Transverse colon (tissue), 4 donors: ENCODE measurements around the gene FAIM2. TPM values are rescaled to one million over a fixed set of nuclear protein-coding genes. Genes with fewer than 3 reads are reported as not detected.

ENCODE experiments used
- DNase-seq: peaks from one replicate; pipeline ENCODE4 v3.0.0-alpha.2; 2019
- H3K27ac ChIP-seq, 4 donors: fragments of 200-600 bp; sonication (generic); 2 replicates each; pipeline ENCODE4 v1.5.1; 2016 to 2018; ENCODE audit warnings: inconsistent platforms in 4 of 4
- H3K27me3 ChIP-seq: fragments of 200-600 bp; sonication (generic); 2 replicates; pipeline ENCODE4 v1.5.1; 2017; ENCODE audit warnings: inconsistent platforms
- H3K36me3 ChIP-seq, 4 donors: fragments of 200-600 bp; sonication (generic); 2 replicates each; pipeline ENCODE4 v1.5.1; 2017 to 2019; ENCODE audit warnings: inconsistent platforms in 4 of 4
- H3K4me1 ChIP-seq, 4 donors: fragments of 200-600 bp; sonication (generic); 2 replicates each; pipeline ENCODE4 v1.5.1; 2017 to 2020; ENCODE audit warnings: inconsistent platforms in 4 of 4
- H3K4me3 ChIP-seq, 4 donors: fragments of 200-600 bp; sonication (generic); 1 replicate in 1 of 4; 2 replicates in 3 of 4; pipeline versions ENCODE4 v1.5.1 to v1.6.1; 2017 to 2019; ENCODE audit warnings: inconsistent platforms in 4 of 4
- H3K9me3 ChIP-seq, 2 donors: fragments of 200-600 bp; sonication (generic); 2 replicates each; pipeline ENCODE4 v1.5.1; 2017 to 2019; ENCODE audit warnings: inconsistent platforms in 2 of 2
- EP300 ChIP-seq: sonication (generic); formaldehyde crosslinking; IDR thresholded peaks from one replicate; pipeline ENCODE4 v1.6.1; 2017; ENCODE audit warnings: antibody characterized with exemption, low read depth
- POLR2A ChIP-seq: fragments of 450-650 bp; IDR thresholded peaks from one replicate; pipeline ENCODE4 v1.6.1; 2016; ENCODE audit warnings: antibody characterized with exemption, mild to moderate bottlenecking, moderate library complexity
- POLR2AphosphoS5 ChIP-seq, 3 donors: sonication (generic); formaldehyde crosslinking; IDR thresholded peaks; one replicate each; pipeline ENCODE4 v1.6.1; 2016; ENCODE audit warnings: antibody characterized with exemption in 3 of 3
- WGBS, 2 donors: methylation state at CpG; one replicate each; pipeline ENCODE4 v1.1.5; 2018; ENCODE audit warnings: low coverage in 1 of 2; 5-methylcytosine and 5-hydroxymethylcytosine counted together
- in situ Hi-C, 4 donors: fragments of 200-750 bp; cut with MboI; loops; one replicate each; pipeline versions ENCODE4 v1.15.0 to v1.15.1; 2017; ENCODE audit warnings: low sequenced_read_pairs in 3 of 4, low pct_ligation_motif_present in 1 of 4, low pct_unique_long_range_greater_than_20kb in 1 of 4
- intact Hi-C: fragments of 100-400 bp; cut with DNase I; formaldehyde crosslinking; loops from one replicate; pipeline ENCODE4 v1.15.1; 2023; ENCODE audit warnings: low total_unique reads
- total RNA-seq, 4 donors: library from RNA; depleted of rRNA; stranded (reverse); fragments of >200 nt; gene quantifications; one replicate each; pipeline ENCODE4 v1.1.0, GENCODE V29; 2016
- TF ChIP-seq, protein P1 (sequence below), 5 experiments: fragments of 200-600 bp in 3 of 5; fragments of 450-650 bp in 2 of 5; sonication (generic) in 3 of 5; IDR thresholded peaks; 1 replicate in 2 of 5; 2 replicates in 3 of 5; pipeline ENCODE4 v1.5.1; 2016 to 2017; ENCODE audit warnings: antibody characterized with exemption in 5 of 5, inconsistent platforms in 3 of 5, mild to moderate bottlenecking in 2 of 5, moderate library complexity in 1 of 5

The FAIM2 gene
- total RNA-seq, 4 donors from 2014 or later, result 1.5 to 2.8 (median 2.5) TPM

- TF ChIP-seq POLR2A (no peak), EP300 (no peak), POLR2AphosphoS5 (IDR thresholded peaks at IDR 0.05) (no peak)
- TF ChIP-seq, protein P1, sequence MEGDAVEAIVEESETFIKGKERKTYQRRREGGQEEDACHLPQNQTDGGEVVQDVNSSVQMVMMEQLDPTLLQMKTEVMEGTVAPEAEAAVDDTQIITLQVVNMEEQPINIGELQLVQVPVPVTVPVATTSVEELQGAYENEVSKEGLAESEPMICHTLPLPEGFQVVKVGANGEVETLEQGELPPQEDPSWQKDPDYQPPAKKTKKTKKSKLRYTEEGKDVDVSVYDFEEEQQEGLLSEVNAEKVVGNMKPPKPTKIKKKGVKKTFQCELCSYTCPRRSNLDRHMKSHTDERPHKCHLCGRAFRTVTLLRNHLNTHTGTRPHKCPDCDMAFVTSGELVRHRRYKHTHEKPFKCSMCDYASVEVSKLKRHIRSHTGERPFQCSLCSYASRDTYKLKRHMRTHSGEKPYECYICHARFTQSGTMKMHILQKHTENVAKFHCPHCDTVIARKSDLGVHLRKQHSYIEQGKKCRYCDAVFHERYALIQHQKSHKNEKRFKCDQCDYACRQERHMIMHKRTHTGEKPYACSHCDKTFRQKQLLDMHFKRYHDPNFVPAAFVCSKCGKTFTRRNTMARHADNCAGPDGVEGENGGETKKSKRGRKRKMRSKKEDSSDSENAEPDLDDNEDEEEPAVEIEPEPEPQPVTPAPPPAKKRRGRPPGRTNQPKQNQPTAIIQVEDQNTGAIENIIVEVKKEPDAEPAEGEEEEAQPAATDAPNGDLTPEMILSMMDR (IDR thresholded peaks at IDR 0.05), result no peak
Observed at GRCh38 chr12:49891476-49891875, 12.2 kb downstream of the FAIM2 start.

GRCh38 chr12:49891012-49891411 is 12.7 kb downstream of the FAIM2 start:
- intact Hi-C loops (no loop called here), in situ Hi-C loops (no loop called here)
- 51% methylated on average over 2 of the region's 2 CpGs; no CpG with 5 or more reads in 1 of the 2 donors for WGBS, 2 donors
- no peak for TF ChIP-seq POLR2AphosphoS5 (IDR thresholded peaks at IDR 0.05)
- TF ChIP-seq POLR2A, result no peak
- TF ChIP-seq, protein P1 (IDR thresholded peaks at IDR 0.05), result no peak
- TF ChIP-seq EP300, result no peak
- Histone ChIP-seq H3K9me3 (no peaks in the 10 kb centered on the region), H3K27ac (no peak overlapping the region), H3K4me1 (peaks cover 0 to 22% (median 0%) of the 10 kb centered on the region in 4 donors), H3K27me3 (no peaks in the 10 kb centered on the region), H3K4me3 (no peak overlapping the region), H3K36me3 (no peaks in the 10 kb centered on the region)
- no peak for DNase-seq

More at GRCh38 chr12:49891476-49891875, 12.2 kb downstream of the FAIM2 start:
- WGBS, 2 donors, result 43% methylated on average over 6 of the region's 6 CpGs; no CpG with 5 or more reads in 1 of the 2 donors
- in situ Hi-C loops (no loop called here), intact Hi-C loops (no loop called here)
- no peak overlapping the region for H3K27ac ChIP-seq
- no peaks in the 10 kb centered on the region for H3K9me3 ChIP-seq
- H3K4me3 ChIP-seq, result no peak overlapping the region
- no peaks in the 10 kb centered on the region for H3K27me3 ChIP-seq
- no peaks in the 10 kb centered on the region for H3K36me3 ChIP-seq
- DNase-seq, result peak; percentile 41
- H3K4me1 ChIP-seq, result peaks cover 0 to 22% (median 0%) of the 10 kb centered on the region in 4 donors

DNA sequence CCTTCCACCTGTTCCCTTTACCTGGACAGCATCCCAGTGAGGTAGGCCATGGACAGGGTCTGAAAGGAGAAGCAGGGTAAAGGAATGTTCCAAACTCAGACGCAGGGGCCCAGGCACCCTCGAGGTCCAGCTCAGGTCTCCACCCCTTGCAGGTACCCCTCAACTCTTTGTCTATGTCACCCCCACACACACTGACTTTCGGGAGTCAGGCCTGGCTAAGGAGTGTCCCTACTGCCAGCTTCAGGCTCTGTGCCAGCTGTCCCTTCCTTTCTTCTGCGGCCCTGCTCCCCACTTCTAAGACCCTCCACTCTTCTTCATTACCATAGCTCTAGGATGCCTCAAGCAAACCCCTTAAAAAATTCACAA is 13.6 kb downstream of the FAIM2 start:
- no peak for DNase-seq
- H3K4me3 ChIP-seq, result no peak overlapping the region
- intact Hi-C loops (no loop called here), in situ Hi-C loops (no loop called here)
- no peaks in the 10 kb centered on the region for H3K27me3 ChIP-seq
- H3K36me3 ChIP-seq, result no peaks in the 10 kb centered on the region
- H3K4me1 ChIP-seq, result peaks cover 0 to 22% (median 0%) of the 10 kb centered on the region in 4 donors
- TF ChIP-seq POLR2AphosphoS5 (IDR thresholded peaks at IDR 0.05) (no peak), POLR2A (no peak)
- WGBS, 2 donors, result 51 to 80% methylated on average over 1 to 4 of the region's 4 CpGs
- no peaks in the 10 kb centered on the region for H3K9me3 ChIP-seq
- no peak overlapping the region for H3K27ac ChIP-seq

DNA sequence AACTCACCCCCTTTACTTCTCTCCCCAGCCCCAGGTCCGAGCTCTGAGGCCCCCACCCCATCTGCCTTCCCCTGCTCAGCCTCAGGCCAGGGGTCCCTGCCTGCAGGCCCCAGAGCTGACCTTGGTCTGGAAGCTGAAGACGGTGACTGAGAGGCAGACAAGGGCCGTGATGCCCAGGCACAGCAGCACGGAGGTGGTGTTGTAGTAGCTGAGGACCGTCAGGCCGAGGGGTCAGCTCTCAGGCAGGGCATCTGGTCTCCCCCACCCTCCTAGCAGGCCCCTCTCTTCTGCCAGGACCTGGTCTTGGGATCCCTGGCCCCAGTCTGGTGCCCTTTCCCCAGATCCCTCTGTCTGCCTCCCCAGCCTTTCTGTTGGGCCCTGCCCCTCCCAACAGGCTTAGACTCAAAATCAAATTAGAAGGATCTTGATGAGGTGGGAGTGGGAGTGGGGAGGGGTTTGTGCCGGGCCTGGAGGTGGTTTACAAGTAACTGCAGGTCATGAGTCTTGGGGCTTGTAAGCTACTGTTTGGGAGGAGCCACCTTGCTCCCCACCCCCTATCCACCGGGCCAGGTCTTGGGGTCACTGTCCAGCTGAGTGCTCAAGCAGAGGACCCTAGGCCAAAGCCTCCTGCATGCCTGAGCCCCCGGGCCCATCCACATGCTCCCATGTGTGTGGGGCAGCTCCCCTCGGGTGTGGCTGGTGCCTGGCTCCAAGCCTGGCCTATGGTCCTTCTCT is 14.2 kb downstream of the FAIM2 start:
- TF ChIP-seq, protein P1 (IDR thresholded peaks at IDR 0.05), result no peak
- TF ChIP-seq POLR2AphosphoS5 (IDR thresholded peaks at IDR 0.05), result no peak
- TF ChIP-seq POLR2A, result no peak
- no peak for TF ChIP-seq EP300
- H3K36me3 ChIP-seq, result no peaks in the 10 kb centered on the region
- H3K4me1 ChIP-seq, result peaks cover 0 to 20% (median 0%) of the 10 kb centered on the region in 4 donors
- DNase-seq, result no peak
- H3K4me3 ChIP-seq, result no peak overlapping the region
- intact Hi-C loops, result no loop called here
- H3K27me3 ChIP-seq, result no peaks in the 10 kb centered on the region
- H3K27ac ChIP-seq, result no peak overlapping the region
- no peaks in the 10 kb centered on the region for H3K9me3 ChIP-seq
- in situ Hi-C loops, result no loop called here
- WGBS, 2 donors, result 73% methylated on average over 10 of the region's 10 CpGs; no CpG with 5 or more reads in 1 of the 2 donors
